HG03460 (cell line): ENCODE results near the gene CD99L2.

Source experiments
- ATAC-seq: cut with Tn5 transposase; IDR thresholded peaks from one replicate; pipeline ENCODE4 v1.9.1; 2021; ENCODE audit not compliant: unreplicated experiment

The CD99L2 gene

DNA sequence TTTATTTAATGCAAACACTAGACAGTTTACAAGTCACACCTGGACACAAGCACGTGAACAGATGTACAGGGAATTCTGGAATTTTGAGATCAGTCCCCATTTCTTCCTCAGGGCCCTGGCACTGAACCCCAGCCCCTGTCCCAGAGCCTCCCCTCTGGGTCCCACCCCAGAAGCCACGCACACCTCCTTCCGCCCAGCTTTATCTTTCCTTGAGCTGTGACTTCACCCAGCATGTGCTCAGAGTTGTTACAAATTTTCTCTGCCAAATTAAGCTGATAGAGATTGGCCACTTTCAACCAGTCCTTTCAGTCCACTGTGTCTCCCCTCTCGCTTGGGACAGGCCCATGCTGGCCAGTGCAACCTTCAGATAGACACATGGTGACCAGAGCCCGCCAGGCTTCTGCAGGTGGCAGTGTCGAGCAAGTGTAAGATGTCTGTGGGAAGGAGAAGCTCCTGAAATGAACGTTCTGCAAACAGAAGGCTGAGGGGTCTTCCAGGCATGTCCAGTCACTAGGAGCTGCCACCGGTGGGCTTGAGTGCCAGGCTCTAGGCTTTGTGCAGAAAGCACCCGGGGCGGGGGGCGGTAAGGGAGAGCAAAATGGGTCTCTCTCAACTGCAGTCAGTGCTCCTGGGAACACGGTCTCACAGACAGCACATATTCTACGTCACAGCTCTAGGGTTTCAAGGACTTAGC lies 132.0 kb downstream of the CD99L2 start:
- ATAC-seq: no peak

DNA sequence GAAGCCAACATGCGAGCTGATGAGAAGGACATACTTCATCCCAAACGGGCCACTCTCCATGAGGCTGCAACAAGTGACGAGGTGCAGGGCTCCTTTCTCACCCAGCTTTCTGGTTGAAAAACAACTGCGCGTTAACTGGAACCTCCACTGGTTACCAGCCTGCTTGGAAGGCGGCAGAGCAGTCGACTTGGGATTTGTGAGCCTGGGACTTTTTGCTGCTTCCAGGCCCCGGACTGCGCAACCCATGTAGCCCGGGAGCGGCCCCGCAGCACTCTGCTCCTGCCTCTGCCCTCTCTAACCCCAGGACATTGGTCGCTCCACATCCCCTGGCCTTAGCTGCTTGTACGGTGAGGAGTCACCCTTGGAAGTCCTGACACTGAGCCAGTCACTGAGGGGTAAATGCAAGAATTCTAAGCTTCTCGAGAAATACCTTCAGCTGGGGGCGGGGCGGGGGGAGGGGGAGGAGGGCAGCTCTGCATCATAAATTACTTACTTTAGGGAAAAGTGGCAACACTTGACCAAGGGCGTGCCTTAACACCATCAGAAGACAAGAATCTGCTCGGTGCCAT lies 132.6 kb downstream of the CD99L2 start:
- no peak for ATAC-seq

DNA sequence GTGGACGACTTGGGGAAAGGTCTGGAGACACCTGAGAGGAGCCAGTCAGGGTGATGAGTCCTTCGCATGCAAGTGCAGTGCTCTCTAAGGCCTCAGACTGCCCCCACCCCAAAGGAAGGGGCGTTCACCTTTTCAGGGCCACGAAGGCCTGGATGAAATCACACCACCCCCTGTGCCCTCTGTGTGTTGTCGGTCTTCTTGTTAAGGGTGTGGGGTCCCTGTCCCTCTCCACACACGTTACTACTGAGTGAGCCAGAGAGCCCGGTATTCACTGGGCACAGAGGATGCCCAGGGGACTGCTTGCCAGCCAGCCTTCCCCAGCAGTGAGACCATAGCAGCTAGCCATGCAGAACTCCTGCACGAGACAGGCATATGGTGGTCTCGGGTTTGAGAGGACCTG lies 133.2 kb downstream of the CD99L2 start:
- no peak for ATAC-seq

DNA sequence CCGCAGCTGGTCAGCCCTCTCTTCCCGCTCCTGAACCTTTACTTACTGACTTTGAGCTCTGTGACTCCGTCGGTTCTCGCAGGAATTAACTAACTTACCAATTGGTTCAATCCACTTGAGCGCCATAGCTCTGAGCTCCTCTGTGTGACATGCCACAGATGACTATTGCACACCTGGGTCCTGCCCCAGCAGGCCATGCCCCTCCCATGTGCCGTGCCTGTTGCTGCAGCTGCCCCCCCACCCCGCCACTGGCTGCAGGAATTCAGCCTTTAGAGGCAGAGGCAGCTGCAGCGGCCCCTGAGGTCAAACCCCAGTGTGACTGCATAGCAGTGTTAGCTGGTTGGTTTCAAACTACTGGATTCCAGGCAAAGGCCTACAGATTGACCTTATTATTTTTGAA lies 134.7 kb downstream of the CD99L2 start:
- no peak for ATAC-seq

DNA sequence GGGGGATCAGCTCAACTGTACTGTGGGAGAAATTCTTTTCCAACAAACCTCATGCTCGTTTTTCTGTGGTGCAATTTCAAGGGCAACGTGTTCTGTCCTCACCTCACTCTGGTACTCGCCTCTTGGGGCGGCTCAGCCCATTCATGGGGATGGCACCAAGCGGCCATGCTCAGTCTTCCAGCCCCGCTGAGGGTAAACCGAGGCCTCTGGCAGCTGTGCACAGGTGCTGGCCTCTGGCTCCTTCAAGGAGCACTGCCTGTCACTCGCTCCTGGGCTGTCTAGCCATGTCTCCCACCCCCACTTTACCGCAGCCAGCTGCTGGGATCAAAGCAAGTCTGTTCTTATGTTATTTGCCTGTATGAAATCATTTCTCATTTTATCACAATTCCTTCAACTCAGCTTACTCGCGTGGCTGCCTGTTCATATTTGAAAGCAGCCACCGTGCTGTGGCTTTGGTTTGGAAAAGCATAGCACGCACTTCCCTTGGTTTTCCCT lies 135.1 kb downstream of the CD99L2 start:
- no peak for ATAC-seq

DNA sequence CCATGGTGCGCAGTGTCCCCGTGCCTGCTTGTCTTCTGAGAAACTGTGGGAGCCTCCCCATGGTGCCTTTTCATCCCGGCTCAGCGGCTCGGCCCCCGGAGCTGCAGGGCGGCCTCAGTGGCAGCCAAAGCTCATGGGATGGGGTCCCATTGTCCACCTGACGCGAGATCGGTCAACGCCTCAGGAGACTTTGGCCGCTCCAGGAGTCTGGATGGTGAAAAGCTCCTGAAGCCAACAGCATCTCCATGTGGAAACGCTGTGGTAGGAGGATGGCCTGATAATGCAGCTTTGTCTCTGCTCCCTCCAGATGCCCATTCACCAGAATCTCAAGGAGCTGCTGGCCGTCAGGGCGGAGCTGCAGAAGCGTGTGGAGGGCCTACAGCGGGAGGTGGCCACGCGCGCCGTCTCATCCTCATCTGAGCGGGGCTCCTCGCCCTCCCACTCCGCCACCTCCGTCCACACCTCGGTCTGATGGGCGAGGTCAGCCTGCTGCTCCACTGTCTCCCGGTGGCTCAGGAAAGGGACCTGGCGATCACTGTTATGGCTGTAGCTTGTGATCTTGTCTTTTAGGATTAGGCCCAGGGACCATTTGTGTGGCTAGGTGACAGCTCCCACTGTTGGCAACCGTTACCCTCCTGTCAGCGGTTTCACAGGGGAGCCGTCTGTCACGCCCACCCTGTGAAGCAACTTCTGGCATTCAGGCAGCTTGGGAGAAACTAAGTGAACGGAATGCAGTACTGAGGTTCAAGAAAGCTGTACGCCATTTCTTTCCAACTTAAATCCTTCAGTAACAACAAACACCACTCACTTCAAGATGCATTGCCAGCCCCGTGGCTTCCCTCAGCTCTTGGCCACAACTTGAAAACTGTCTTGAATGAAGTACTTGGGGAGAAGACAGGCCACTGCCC lies 136.0 kb downstream of the CD99L2 start:
- ATAC-seq: no peak

DNA sequence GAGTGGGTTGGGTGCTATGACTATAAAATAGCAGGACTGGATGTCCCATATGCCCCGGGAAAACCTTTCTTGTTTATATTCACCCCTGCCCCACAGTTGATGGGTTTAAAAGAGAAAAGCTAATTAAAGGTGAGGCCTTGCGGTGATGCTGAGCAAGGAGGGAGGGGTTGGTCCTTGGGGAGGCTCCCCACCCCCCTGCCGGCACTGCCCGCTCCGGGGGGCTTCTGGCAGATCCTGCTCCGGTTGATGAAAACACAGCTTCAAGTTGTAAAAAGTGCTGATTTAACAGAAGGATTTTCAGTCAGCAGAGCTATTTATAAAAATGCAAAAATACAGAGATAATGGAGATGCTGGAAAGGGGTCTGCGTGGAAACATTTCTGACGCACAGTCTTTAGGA lies 136.7 kb downstream of the CD99L2 start:
- ATAC-seq: no peak

DNA sequence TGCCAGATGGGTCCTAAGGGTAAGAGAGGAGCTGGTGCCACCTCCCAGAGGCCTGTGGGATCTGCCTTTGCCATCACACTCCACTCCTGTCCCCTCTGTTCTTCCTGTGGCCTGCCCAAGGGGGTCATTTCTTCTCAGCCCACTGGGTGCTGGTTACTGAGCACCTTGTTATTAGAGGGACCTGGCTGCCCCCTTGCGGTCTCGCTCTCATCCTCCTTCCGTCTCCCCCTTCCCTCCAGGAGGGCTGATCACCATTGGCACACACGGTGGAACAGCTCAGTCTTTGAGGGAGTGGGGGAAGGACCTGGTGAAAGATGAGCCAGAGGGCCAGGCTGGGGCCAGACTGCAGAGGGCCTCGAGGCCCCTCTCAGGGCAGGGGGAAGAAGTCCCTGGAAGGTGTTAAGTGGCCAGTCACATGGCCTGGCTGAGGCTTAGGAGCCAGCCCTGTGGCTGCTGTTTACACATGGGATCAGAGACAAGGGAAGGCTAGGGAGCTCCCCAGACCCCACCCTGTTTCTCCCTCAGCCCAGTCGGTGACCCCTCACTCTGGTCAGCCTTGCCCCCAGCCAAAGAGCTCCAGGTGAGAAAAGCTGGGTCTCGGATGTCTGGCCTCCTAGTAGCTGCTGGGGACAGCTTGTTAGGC lies 137.2 kb downstream of the CD99L2 start:
- ATAC-seq: no peak

DNA sequence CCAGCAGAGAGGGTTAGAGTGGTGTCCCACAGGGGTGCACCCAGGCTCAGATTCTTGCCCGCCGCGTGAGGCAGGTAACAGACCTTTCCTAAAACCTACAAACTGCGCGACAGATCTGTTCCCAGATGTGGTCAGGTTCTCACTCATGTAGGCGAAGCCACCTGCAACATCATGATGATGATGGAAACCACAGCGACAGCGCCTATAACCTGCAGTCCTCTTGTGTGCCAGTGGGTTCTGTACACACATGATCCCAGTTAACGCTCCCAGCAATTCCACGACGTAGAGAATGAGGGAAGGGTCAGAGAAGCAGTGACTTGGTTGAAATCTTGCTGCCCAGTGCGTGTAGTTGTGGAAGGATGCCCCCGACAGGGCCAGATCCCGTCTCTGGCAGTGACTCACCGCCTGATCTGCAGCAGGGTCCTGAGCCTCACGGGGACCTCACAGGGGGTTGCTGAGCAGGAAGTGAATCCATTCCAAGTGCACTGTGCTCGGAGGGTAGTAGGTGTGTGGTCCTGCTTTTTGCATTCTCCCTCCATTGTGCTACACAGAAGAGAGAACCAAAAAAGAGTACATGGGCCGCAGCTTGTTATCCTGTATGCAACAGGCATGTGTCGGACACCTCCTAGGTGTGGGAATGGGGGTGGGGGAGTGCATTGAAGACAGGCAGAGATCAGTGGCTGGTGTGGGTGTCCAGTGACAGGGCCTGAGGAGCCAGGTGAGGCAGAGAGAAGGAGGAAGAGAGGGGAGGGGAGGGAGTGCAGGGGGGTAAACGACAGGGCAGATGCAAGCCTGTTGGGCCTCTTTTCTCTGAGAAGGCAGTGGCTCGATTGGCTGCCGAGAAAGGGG lies 138.7 kb downstream of the CD99L2 start:
- ATAC-seq: no peak

DNA sequence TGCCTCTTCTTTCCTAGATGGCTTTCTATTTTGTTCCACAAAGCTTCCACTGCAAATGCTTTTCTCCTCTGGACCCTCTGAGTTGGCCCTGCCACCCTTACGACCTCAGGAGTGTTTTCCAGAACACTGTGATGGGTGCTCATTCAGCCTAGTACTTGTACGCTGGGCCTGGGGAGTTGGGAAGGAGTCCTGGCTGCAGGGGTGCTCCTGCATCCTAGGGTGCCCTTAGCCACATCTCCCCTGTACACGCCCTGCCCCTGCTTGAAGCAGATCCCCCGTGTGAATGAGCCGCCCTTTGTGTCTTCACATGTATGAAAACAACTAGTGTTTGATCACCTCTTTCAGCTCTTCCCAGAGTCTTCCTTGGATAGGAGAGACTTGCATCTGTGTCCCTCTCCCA lies 141.1 kb downstream of the CD99L2 start:
- ATAC-seq: no peak

DNA sequence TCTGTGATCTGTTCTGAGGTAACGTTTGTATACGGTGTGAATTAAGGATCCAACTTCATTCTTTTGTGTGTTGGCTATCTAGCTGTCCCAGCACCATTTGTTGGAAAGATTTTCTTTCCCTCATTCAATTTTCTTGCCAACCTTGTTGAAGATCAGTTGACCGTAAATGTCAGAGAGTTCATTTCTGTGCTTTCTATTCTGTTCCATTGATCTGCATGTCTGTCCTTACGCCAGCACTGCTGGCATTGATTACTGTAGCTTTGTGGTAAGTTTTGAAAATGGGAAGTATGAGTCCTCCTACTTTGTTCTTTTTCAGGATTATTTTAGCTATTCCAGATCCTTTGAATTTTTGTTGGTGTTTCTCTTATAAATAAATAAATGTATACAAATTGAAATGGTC lies 144.5 kb downstream of the CD99L2 start:
- ATAC-seq: no peak

DNA sequence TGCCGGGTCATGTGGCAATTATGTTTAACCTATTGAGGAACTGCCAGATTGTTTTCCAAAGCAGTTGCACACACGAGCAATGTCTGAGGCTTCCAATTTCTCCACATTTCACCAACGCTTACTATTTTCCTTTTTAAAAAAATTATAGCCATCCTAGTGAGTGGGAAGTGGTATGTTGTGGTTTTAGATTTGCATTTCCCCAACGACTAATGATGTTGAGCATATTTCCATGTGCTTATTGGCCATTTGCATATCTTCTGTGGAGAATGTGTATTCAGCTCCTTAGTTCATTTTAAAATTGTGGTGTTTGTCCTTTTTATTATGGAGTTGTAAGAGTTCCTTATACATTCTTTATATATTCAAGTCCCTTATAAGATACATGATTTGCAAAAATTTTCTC lies 145.1 kb downstream of the CD99L2 start:
- ATAC-seq: no peak

DNA sequence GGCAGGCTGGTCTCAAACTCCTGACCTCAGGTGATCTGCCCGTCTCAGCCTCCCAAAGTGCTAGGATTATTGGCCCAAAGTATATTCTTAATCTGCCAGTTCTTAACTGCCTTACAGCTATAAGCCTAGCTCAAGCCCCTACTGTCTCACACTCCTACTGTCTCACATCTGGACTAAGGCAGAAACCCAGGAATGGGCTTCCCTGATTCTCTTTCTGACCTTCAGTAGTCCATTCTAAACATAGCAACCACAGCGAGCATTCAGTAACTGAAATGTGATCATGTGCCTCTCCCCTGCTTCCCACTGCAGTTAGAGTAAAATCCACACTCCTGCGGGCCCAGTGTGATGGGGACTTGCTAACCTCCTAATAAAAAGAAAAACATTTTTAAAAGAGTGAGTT lies 146.3 kb downstream of the CD99L2 start:
- no peak for ATAC-seq

DNA sequence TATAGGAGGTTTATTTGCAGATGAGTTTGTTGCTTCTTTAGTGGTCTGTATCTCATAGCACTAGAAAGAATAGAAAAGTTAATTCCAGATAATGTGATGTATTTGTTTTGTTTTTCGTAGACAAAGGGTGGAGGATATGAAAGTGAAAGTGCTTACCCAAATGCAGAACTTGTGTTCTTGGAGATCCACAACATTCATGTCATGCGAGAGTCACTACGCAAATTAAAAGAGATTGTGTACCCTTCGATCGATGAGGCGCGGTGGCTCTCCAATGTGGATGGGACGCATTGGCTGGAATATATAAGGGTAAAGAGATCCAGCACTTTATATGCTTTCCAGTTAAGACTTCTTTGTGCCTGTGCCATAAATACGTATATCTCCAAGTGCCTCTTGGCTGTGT lies 162.0 kb downstream of the CD99L2 start:
- no peak for ATAC-seq

DNA sequence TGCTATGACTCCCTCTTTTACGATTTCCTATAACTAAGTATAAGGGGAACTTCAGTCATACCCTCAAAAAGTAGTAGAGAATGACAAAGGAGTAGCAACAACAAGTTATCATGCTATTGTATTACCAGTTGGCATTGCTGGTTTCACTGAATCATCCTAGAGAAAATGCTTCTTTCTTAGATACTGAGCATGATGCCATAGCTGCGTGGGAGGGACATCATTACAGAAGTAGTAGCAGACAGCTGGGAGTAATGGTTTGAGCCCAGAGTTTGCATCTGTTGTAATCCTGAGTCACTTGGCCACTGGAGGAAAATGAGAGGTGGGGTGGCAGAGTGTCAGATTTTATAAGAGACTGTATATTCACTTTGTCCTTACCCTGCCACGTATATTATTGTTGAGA lies 166.7 kb downstream of the CD99L2 start:
- ATAC-seq: no peak

DNA sequence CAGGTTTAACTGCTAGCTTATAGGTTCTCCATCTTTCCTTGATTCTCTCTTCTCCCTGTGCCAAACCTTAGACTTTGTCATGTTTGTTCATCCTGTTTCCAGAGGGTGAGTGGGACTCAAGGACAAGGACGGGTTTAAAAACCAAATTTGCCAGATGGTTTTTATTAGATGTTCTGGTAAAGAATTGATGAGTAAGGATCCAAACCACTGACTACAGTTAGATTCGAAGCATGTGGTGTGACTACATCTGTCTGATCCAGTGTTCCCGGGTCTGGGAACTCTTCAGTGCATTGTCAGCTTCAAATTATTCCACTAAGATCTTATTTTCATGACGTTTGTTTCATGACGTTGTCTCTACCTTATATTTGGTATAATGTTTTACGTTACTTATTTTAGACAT lies 167.7 kb downstream of the CD99L2 start:
- no peak for ATAC-seq

DNA sequence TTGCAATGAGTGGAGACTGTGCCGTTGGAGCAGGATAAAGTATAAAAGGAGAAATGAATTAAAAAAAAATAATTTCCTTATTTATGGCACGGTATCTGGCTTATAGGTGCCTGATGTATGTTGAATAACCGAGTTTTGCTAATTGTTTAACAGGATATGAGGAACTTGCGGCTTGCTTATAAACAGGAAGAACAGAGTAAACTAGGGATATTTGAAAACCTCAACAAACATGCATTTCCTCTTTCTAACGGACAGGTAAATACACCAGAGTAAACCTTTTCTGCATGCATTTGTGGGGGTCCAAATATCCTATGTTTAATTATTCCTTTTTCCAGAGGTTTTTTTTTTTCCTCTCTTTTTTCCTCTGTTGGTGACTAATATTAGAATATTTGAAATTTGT lies 168.5 kb downstream of the CD99L2 start:
- no peak for ATAC-seq

DNA sequence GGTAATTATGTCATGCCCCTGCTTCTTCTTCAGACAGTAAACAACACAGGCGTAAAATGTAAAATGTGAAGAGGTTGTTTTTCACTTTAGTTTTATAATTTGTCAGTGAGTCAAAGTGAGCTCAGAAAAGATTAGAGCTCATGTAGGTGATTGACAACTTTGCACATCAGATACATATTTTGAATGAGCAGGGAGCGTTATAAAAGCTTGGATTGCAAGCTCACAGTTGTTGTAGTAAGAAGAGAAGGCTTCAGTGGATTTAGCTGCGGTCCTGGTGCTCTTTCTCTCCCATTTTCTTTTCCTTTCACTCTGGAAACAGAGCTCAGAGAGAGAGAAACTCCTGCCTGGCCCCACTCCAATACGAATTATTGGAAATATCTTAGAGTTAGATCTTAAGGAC lies 178.8 kb downstream of the CD99L2 start:
- no peak for ATAC-seq
